ENCODE data around the gene STUM.
"Not testable (repeated sequence)": the region's sequence is repeated elsewhere in the genome, so short reads cannot be mapped to it uniquely, and the experiment has no call there.

Gene STUM

DNA sequence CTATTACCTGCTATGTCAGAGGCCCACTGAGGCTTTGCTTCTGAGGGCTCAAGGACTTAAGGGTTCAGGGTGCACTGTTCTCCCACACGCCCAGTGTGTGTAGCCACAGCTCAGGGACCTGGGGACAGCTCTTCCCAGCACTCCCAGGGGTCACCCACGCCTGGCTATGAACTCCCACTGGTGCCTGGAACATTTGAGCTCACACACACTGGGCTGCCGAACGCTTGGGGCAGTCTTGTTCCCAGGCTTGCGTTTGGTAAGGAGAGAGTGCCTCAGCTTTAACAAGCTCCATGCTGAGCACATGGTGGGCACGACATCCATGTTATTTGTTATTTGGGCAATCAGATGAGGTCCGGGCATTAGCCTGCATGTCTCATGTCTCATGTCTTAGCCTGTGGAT is 37.6 kb downstream of the STUM start:
- no peak for DNase-seq

DNA sequence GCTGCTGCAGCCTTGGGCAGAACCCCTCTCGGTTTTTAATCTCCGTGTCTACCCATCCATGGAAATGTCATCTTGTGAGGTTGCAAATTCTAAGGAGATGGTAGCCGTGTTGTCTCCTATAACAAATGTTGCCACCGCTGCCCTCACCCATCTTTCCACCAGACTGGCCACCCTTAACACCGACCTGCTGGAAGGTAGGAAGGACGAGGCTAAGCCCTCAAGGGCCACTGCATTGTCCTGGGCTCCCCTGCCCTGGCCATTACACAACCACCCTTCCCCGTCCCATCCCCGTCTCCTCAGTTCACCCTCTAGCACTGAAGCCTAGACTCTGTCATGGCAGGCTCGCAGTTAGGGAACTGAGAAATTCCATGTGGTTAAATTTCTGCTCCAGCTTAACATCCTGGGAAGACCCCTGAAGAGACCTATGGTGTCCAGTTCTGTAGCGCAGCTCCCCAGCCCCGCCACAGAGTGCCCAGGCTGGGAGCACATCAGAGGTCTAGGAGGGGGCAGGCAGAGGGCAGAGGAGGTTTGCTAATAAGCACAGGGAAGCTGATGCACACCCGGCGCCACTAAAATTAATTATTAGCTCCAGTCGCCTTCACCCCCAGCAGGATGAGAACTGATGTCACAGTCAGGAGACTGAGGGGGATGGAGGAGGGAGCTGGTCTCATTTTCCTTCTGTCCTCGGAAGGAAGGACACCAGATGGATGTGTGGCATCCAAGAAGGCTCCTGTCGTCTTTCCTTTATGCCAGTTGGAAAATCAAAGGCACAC is 38.3 kb downstream of the STUM start:
- no peak for DNase-seq

DNA sequence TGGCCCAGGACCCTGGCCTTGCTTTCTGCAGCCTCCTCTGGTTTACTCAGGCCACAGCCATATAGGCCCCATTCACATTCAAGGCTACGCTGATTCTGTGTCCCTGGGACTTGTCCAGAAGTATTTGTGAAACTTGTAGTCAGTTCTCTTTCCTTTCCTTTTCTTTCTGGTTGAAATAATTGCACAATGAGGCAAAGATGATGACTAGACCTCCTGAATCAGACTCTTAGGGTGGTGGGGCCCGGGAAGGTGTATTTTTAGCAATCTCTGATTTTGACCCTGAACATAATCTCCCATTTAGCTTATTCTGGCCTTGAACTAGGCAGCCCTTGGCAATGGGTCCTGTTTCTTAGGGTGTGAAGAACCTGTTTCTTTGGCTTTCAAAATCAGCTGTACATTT is 39.9 kb downstream of the STUM start:
- DNase-seq = no peak

DNA sequence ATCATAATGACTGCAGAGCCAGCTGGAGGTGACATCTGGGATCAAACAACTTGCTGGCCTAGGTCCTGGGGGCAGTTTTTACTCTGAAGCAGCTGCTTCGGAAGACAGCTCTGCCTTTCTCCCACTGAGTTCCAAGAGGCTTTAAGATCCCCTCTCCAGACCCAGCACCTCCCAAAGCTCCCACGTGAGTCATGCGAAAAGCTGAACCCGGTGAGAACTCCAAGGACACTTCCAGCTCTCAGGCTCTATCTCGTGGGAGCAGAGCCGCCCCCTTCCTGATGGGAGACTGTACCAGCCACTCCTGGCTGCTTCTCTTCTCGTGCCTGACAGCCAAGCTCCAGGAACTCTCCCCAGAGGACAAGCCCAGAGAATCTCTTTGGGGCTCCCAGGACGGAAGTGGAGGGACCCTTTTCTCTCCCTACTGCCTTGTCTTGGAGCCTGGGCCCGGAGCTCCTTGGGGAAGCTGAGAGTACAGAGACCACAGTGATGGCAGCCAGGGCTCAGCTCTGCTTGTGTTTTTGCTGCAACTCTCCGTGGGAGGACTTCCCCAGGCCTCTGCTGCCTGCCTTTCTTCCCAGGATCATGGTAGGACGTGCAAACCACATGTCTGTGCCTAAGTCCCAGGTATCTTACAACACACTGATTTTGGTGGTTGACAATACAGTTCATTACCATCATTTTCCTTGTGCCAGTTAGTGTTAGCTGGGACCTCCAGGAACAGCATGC is 40.6 kb downstream of the STUM start:
- DNase-seq = no peak

DNA sequence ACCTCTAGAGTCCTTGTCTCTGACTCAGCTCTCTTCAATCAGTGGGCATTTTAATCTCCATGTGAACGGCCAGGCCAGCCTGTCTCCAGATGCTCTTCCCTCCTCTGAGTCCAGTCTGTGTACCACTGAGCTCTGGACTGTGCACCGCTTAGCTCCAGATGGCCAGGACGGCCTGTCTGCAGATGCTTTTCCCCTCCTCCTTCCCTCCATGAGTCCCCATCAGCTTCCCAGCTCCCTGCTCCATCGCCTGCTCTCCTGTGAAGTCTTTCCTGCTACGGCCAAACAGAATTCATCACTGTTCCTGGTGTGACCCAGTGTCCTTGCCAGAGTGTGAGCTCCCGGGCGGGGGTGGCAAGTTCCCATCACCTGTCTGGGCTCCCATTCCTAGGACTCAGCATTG is 42.0 kb downstream of the STUM start:
- peak; percentile 48 to 72 for DNase-seq

DNA sequence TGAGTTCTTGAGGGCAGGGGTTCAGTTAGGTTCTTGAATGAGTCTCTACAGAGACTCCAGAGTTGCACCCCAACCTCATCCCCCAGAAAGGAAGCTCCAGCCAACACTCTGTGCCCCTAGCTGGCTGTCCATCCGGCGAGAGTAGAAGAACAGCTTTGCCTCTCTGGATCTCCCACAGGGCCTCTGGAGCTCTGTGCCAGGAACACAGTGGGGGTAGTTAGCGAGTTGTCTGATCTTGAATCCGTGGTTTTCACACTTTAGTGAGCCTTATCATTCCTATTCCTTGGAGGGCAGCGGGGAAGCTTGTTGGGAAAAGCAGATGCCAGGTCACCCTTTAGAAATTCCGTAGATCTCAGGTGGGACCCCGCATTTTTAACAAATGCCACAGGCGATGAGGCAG is 45.0 kb downstream of the STUM start:
- DNase-seq = peak in 1 of 2 experiments; percentile 29

DNA sequence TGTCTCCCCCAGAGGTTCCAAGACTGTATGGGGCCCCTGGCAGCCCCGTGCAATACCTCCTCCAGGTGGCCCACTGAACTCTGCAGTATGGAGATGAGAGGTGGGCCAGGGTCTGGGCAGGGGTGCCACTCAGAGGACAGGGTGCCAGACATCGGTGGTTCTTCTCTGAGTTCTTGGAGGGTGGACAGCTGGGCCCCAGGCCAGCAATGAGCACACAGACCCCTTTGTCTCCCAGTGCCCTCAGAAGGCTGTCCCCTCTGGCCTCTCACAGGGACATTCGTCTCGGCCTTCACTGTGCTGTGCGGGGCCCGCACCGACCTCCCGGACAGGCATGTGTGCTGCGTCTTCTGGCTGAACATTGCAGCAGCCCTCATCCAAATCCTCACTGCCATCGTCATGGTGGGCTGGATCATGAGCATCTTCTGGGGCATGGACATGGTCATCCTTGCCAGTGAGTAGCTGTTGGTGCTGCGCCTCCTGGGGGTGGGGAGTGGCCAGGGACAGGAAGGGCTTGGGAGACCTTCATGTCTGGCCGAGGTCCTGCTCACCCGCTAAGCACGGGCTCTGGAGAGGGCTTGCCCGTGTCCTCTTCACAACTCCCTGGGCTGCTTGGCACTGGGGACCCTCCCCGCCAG is 48.1 kb downstream of the STUM start:
- DNase-seq = no peak

DNA sequence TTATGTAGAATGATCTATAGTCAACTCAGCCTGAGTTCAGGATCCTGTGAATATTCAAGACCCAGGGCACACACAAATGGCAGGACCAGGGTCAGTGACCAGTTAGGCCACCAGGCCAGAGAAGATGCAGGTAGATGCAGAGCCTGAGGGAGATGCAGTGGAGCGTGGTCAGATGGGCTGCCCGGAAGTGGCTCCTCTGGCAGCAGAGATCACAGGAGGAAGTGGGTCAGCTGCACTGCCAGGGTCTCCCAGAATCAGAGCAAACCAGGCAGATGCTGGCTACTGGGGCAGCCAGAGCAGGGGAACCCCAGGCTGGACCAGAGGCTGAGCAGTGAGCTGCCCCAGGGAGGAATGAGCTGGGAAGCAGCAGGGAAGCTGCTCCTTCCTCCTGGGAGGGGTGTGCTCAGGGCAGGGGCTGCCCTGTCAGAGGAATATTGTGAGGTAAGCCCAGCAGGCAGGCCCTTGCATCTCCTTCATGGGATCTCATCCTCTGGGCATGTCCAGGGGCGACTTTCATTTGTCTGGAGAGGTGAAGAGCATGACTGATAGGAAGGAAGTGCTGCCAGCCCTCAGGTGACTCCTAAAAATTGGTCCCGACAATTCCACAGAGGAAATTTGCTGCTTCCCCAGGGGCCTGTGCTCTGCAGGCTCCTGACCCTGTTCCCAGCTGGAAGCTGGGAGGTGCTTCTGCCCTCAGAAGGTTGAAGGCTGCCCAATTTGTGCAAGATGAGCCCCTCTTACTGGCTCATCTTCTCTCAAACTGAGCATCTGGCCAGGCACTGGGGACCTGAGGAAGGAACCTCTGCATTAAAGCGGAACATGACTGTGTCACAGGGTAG is 49.3 kb downstream of the STUM start:
- no peak for DNase-seq

DNA sequence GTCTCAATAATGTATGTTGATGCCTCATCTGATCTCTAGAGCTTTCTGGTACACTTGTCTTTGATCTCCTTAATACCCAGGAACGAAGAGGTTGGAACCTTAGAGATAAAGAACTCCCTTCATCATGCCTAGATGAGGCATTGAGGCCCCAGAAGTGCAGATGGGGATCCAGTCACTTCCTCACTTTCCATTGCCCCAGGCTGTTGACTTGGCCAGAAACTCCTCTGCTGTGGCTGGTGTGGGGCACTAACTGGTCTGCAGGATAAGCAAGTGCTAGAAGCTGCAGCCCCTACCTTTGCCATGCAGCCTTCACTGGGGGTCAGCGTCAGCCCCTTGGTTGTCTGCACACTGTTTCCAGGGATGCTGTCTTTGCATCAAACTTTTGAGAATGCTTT is 49.9 kb downstream of the STUM start:
- DNase-seq = no peak

DNA sequence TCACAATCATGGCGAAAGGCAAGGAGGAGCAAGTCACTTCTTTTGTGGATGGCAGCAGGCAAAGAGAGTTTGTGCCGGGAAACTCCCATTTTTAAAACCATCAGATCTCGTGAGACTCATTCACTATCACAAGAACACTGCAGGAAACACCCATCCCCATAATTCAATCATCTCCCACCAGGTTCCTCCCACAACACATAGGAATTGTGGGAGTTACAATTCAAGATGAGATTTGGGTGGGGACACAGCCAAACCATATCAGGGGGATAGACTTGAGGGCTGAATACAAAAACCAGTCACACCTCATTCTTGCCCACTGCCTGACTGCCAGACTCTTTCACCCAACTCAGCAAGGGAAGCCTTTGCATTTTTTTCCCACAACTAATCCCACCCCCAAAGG is 50.4 kb downstream of the STUM start:
- not testable (repeated sequence) for DNase-seq

DNA sequence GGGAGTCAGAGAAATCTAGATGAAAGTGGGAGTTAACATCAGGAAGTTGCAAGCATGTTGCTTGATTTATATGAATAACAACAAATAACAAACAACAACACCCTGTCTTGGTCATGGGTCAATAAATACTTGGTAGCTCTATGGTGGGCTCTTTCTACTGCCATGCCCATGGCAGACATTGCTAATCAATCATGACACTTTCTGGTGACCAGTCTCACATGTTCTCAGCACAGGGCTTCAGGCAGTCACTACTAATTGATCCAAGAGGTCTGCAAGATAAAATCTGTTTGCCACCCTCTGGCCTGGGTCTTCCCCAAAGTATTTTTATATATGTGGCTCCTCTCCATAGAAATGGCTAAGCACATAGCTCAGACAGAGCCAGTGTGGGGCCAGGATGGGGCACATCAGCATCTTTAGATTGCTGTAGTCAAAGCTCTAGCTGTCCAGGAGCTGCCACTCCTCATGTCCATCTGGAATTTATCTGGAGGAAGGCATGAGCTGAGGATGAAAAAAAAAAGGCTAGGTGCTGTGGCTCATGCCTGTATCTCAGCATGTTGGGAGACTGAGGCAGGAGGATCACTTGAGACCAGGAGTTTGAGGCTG is 51.2 kb downstream of the STUM start:
- DNase-seq = no peak

DNA sequence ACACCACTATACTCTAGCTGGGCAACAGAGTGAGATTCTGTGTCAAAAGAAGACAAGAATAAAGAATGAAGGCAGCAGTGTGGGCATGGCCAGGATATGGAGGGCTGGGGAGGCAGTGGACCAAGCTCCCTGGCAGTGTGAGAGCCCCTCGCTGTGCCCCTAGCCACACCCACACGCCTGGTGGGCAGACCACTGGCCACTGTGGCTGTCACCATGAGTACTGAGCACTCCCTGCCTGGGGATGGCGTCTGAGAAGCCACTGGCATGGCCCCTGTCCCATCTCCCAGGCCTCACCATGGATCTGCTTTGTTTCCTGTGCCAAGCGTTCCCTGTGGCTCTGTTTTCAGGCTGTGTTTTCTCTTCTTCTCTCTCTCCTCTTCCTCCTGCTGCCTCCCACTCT is 51.7 kb downstream of the STUM start:
- DNase-seq = no peak

DNA sequence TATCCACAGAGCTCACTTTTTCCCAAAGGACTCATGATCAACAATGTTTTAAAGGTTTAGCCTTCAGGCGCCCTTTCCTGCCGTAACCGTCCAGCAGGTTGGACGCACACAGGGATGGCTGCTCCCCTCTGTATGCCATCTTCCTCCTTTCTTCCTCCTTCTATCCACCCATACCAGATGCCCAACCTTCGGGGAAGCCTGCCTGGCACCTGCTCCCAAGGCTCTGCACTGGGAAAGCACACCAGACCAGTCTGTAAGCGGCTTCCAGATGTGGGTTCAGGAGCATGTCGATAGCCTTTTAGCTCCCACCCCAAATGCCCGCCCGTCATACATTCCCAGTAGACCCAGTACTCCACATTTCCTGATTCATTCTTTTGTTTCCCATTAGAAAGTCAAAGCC is 52.9 kb downstream of the STUM start:
- DNase-seq = no peak

DNA sequence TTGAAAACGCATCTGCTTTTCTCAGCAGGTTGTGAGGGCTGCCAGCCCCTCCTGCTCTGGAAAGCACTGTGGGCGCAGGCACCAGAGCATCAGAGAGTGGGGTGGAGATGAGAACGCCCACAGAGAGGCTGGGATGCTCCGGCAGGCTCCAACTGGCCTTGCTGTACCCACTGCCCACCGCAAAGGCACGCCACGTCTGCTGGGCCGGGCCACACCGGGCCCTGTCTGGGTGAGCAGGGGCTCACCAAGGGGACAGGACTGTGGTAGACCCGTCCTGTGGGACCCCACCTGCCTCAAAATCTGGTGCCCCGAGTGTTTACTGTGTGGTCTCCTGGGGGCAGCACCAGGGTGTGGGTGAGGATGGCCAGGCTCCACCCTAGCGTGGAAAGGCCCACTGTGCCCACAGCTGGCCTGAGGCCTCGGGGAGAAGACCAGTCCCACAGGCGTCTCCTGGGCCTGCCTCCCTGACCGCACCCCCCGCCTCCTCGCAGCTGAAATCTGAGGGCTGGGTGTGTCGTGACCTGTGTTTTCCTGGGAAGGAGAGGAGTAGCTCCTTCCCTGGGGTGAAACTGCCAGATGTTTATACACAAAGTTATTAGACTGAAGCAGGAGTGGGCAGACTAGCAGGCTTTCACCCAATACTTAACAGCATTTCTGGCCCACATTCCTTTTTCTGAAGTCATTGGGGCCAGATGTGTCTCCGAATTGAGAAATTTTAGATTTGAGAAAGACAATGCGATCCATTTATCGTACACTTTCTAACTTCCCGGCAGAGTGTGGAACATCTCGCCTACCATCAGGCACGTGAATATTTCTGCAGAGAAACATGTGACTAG is 53.8 kb downstream of the STUM start:
- DNase-seq = no peak

DNA sequence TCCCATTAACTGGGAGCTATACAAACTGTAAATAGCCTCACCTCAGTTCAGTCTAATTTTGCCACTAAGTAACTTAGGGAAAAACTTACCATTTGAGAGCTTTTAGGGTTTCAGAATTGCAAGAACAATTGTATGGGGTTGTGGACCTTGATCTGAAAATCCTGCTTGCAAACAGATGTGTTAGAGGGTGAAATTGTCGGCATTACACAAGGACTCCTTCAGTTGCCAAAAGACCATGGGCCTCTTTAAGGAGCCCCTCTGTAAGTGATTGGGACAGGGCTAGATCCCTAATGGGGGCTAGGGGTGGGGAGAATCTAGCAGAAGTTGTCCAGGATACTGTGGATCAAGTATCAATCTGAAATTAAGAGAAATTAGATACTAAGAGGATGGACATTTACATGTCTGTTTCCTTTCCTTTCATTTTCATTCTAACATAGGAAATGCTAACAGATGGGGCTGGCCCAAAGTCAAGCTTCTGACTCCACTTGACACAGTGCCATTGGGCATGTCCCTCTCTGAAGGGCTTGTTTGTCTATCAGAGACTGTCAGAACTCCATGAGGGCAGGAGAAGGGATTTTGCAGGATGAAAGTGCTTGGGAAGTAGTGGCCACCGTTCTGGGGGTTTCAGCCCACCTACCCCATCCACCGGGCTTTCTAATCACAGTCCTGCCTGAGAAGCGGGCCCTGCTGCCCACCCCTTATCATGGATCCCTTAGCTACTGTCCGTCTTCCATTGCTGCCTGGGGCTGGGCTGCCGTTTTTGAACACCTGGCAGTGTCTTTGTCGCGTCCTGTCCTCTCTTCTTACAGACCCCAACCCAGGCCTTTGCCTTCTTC is 54.7 kb downstream of the STUM start:
- peak in 1 of 2 experiments; percentile 81 for DNase-seq

DNA sequence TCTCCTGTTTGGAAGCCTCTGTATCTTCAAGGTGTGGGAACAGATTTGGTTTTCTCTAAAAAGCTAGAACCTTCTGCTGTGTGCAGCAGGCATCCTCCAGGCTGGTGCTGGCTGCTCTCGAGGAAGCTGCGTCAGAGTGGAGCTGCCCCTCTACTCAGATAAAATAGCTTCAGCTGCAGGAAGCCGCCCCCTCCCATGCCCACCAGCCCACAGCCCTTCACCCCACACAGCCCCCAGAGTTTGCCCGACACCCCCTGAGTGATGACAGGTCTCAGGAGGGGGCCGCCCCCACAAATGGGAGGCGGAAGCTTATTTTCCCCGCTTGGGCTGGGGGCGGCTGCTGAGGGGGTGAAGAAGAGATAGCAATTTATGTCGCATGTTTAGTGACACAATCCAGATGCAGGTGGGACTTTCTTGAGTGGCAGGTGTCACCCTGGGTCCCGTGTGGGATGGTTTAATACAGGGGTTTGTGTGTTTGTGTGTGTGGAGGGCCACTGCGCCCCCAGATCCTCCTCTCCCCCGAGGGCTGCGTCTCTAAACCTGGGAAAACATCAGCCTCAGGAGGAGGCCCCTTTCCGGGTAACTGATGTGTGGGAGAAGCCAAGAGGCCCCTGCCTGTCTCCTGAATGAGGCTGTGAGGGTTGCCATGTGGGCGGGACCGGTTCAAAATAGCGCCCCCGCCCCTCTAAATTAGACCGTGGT is 55.4 kb downstream of the STUM start:
- DNase-seq = no peak

DNA sequence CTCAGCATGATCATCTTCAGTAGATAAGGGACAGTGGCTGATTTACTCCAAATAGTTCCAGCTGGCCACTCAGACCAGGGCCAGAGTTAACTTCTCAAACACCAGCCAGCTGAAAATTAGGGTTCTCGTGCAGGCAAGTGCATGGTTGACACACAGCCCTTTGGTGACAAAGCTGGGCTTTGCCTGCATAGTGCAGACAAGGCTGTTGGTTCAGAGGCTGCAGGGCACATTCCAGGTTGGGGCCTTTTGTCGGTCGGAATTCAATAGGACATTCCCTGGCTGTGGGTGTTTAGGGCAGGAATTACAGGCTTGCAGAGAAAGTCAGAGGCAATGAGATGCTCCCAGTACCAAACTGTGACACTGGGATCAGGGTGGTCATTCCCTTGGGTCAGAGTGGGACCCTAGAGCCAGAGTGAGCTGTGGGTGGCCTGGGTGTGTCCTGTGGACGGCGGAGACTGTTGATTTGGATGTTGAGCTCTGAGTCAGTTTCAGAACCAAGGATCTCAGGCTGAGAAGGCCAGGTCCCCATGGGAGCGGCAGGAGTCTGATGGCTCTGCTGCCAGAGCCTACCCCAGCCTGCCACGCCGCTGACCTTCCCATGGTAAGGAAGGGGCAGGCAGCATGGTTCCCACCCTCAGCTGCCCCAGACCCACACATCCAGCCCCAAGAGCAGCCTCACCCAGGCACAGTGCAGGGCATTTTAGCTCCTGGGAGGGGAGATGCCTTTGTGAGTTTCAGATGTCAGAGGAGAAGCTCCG is 56.2 kb downstream of the STUM start:
- DNase-seq = no peak

DNA sequence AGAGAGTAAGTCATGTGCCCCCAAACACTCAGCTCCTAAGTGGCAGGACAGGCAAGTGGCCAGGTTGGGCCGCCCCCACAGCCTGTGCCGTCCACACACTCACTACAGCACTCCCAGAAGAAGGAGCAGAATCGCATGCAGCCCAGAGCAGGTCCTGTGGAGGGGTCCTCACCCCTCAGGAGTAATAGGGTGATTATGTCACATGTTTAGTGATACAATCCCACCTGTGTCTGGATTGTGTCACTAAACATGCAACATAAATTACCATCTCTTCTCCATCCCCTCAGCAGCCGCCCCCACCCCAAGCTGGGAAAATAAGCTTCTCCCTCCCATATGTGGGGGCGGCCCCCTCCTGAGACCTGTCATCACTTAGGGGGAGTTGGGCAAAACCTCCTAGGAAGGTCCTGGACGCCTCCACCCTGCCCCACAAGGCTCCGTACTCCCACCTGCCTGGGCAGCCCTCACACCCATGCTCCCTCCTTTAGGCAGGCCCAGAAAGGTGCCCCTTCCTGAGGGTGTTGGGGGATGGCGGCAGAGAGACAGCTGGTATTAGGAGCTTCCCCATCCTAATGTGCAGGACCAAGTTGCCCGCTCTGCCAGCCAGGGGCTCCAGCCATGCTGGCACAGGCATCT is 56.9 kb downstream of the STUM start:
- DNase-seq = no peak

All from cerebellar nuclear complex (tissue), 1 donor.